ENCODE measurements around the gene CYP2C19.

DNA sequence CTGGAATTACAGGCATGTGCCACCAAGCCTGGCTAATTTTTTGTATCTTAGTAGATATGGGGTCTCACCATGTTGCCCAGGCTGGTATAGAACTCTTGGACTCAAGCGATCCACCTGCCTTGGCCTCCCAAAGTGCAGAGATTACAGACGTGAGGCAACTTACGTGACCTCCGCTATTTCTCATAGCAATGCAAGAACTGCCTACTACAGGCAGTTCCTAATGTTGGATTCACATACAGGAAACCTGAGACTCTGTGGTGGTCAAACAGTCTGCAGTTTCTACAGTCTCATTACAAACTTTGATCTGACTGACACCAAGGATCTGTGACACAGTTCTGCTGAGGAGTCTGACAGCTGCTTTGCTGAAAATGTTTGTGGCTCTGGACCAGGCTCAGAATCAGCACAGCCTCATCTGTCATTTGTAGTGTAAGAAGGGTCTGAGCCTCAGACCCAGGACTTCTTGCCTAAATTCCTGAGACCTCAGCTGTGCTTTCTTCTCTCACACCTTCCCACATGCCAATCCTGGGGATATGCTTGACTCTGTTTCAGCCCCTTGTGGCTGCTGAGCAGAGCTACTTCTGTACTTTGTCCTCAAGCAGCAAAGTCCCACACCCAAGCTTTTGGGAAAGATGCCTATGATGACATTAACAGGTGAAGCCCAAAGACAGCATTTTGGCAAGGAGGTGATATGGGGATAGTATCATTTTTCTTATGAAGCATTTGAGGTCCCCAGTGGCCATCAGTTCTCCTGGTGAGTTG is 128.0 kb downstream of the CYP2C19 start:
- TF ChIP-seq, protein P1, sequence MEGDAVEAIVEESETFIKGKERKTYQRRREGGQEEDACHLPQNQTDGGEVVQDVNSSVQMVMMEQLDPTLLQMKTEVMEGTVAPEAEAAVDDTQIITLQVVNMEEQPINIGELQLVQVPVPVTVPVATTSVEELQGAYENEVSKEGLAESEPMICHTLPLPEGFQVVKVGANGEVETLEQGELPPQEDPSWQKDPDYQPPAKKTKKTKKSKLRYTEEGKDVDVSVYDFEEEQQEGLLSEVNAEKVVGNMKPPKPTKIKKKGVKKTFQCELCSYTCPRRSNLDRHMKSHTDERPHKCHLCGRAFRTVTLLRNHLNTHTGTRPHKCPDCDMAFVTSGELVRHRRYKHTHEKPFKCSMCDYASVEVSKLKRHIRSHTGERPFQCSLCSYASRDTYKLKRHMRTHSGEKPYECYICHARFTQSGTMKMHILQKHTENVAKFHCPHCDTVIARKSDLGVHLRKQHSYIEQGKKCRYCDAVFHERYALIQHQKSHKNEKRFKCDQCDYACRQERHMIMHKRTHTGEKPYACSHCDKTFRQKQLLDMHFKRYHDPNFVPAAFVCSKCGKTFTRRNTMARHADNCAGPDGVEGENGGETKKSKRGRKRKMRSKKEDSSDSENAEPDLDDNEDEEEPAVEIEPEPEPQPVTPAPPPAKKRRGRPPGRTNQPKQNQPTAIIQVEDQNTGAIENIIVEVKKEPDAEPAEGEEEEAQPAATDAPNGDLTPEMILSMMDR (IDR thresholded peaks at IDR 0.05 in 8 of 11, conservative IDR thresholded peaks at IDR 0.05 in 3 of 11), result no peak
- TF ChIP-seq POLR2A (IDR thresholded peaks at IDR 0.05) (no peak), POLR2AphosphoS5 (IDR thresholded peaks at IDR 0.05) (no peak)

All from spleen (tissue), 7 donors.